ENCODE results near the gene B4GALNT2.

The B4GALNT2 gene

DNA sequence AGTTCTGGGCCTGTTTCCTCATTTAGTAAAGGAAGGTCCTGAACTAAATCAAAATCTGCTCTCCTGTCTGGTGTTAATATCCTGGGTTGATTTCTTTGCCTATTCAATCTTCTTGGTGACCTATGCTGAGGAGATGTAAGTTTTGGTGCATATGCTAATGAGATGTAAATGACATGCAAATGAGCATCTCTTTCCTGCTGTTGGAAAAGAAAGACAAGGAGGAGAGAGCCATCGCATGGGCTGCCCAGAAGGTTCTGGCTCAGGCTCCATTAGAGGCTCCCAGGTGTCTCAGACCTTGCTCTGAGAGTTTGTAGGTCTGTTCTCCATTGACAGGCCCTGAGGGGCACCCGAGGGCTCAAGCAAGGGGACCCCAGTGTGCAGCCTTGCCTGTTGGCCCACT is 81.3 kb downstream of the B4GALNT2 start (continued):
- TF ChIP-seq, protein P1, sequence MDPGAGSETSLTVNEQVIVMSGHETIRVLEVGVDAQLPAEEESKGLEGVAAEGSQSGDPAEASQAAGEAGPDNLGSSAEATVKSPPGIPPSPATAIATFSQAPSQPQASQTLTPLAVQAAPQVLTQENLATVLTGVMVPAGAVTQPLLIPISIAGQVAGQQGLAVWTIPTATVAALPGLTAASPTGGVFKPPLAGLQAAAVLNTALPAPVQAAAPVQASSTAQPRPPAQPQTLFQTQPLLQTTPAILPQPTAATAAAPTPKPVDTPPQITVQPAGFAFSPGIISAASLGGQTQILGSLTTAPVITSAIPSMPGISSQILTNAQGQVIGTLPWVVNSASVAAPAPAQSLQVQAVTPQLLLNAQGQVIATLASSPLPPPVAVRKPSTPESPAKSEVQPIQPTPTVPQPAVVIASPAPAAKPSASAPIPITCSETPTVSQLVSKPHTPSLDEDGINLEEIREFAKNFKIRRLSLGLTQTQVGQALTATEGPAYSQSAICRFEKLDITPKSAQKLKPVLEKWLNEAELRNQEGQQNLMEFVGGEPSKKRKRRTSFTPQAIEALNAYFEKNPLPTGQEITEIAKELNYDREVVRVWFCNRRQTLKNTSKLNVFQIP (CRISPR knock-in tag; IDR thresholded peaks at IDR 0.05; ENCODE audit: borderline replicate concordance, low read depth) = no peak
- TF ChIP-seq, protein P2, sequence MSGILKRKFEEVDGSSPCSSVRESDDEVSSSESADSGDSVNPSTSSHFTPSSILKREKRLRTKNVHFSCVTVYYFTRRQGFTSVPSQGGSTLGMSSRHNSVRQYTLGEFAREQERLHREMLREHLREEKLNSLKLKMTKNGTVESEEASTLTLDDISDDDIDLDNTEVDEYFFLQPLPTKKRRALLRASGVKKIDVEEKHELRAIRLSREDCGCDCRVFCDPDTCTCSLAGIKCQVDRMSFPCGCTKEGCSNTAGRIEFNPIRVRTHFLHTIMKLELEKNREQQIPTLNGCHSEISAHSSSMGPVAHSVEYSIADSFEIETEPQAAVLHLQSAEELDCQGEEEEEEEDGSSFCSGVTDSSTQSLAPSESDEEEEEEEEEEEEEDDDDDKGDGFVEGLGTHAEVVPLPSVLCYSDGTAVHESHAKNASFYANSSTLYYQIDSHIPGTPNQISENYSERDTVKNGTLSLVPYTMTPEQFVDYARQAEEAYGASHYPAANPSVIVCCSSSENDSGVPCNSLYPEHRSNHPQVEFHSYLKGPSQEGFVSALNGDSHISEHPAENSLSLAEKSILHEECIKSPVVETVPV (CRISPR knock-in tag; IDR thresholded peaks at IDR 0.05) = no peak
- TF ChIP-seq ZC3H10 (CRISPR knock-in tag; IDR thresholded peaks at IDR 0.05) (no peak), ESRRG (CRISPR knock-in tag; IDR thresholded peaks at IDR 0.05) (no peak), ISL1 (CRISPR knock-in tag; IDR thresholded peaks at IDR 0.05) (no peak)

DNA sequence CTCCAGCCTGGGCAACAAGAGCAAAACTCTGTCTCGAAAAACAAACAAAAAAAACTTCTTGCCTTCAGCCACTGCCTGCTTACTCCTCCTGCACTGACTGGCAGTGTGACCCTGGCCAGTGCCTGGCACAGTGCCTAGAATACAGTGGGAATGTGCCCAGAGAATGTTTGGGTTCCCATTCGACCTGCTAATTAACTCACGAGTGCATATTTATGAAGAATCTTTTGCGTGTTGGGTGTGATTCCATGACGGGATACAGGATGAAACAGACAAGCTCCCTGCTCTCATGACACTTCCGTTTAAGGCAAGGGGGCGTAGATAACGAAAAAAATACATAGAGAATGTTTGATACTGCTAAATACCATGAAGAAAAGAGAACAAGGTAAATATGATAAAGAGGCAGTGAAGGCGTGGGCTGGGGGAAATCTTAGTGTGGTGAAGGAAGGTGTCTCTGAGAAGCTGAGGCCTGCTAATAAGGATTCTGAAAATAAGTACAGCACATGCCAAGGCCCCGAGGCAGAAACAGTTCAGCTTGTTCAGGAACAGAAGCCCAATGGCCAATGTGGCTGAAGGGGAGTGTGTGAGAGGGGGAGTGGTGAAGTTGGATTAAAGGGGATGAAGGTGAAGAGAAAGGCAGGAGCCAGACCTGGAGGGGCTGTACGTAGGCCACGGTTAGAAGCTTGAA is 82.2 kb downstream of the B4GALNT2 start:
- ATAC-seq = no peak
- no peak for TF ChIP-seq BACH2 (CRISPR knock-in tag; IDR thresholded peaks at IDR 0.05; ENCODE audit: borderline replicate concordance)
- TF ChIP-seq RARB (CRISPR knock-in tag; IDR thresholded peaks at IDR 0.05) = no peak
- no peak for TF ChIP-seq ZNF565 (CRISPR knock-in tag; conservative IDR thresholded peaks at IDR 0.05; ENCODE audit: low read depth)
- TF ChIP-seq, protein P3, sequence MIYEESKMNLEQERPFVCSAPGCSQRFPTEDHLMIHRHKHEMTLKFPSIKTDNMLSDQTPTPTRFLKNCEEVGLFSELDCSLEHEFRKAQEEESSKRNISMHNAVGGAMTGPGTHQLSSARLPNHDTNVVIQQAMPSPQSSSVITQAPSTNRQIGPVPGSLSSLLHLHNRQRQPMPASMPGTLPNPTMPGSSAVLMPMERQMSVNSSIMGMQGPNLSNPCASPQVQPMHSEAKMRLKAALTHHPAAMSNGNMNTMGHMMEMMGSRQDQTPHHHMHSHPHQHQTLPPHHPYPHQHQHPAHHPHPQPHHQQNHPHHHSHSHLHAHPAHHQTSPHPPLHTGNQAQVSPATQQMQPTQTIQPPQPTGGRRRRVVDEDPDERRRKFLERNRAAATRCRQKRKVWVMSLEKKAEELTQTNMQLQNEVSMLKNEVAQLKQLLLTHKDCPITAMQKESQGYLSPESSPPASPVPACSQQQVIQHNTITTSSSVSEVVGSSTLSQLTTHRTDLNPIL (CRISPR knock-in tag; IDR thresholded peaks at IDR 0.05; ENCODE audit: low read depth) = no peak
- TF ChIP-seq, protein P4, sequence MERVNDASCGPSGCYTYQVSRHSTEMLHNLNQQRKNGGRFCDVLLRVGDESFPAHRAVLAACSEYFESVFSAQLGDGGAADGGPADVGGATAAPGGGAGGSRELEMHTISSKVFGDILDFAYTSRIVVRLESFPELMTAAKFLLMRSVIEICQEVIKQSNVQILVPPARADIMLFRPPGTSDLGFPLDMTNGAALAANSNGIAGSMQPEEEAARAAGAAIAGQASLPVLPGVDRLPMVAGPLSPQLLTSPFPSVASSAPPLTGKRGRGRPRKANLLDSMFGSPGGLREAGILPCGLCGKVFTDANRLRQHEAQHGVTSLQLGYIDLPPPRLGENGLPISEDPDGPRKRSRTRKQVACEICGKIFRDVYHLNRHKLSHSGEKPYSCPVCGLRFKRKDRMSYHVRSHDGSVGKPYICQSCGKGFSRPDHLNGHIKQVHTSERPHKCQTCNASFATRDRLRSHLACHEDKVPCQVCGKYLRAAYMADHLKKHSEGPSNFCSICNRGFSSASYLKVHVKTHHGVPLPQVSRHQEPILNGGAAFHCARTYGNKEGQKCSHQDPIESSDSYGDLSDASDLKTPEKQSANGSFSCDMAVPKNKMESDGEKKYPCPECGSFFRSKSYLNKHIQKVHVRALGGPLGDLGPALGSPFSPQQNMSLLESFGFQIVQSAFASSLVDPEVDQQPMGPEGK (CRISPR knock-in tag; IDR thresholded peaks at IDR 0.05; ENCODE audit: borderline replicate concordance) = no peak
- TF ChIP-seq, protein P5, sequence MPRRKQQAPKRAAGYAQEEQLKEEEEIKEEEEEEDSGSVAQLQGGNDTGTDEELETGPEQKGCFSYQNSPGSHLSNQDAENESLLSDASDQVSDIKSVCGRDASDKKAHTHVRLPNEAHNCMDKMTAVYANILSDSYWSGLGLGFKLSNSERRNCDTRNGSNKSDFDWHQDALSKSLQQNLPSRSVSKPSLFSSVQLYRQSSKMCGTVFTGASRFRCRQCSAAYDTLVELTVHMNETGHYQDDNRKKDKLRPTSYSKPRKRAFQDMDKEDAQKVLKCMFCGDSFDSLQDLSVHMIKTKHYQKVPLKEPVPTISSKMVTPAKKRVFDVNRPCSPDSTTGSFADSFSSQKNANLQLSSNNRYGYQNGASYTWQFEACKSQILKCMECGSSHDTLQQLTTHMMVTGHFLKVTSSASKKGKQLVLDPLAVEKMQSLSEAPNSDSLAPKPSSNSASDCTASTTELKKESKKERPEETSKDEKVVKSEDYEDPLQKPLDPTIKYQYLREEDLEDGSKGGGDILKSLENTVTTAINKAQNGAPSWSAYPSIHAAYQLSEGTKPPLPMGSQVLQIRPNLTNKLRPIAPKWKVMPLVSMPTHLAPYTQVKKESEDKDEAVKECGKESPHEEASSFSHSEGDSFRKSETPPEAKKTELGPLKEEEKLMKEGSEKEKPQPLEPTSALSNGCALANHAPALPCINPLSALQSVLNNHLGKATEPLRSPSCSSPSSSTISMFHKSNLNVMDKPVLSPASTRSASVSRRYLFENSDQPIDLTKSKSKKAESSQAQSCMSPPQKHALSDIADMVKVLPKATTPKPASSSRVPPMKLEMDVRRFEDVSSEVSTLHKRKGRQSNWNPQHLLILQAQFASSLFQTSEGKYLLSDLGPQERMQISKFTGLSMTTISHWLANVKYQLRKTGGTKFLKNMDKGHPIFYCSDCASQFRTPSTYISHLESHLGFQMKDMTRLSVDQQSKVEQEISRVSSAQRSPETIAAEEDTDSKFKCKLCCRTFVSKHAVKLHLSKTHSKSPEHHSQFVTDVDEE (CRISPR knock-in tag; IDR thresholded peaks at IDR 0.05) = no peak
- TF ChIP-seq ZNF8 (CRISPR knock-in tag; IDR thresholded peaks at IDR 0.05) = no peak
- TF ChIP-seq ZFP30 (CRISPR knock-in tag; IDR thresholded peaks at IDR 0.05) = no peak
- TF ChIP-seq ZC3H10 (CRISPR knock-in tag; IDR thresholded peaks at IDR 0.05) = no peak
- TF ChIP-seq SNAI2 (CRISPR knock-in tag; IDR thresholded peaks at IDR 0.05) = no peak
- TF ChIP-seq, protein P2 (CRISPR knock-in tag; IDR thresholded peaks at IDR 0.05) = no peak
- TF ChIP-seq OSR1 (CRISPR knock-in tag; IDR thresholded peaks at IDR 0.05) = no peak
- TF ChIP-seq ARNTL (CRISPR knock-in tag; IDR thresholded peaks at IDR 0.05; ENCODE audit: borderline replicate concordance, low read depth) = no peak
- TF ChIP-seq CSDC2 (CRISPR knock-in tag; IDR thresholded peaks at IDR 0.05) = no peak
- TF ChIP-seq TCF4 (CRISPR knock-in tag; IDR thresholded peaks at IDR 0.05; ENCODE audit: borderline replicate concordance) = no peak
- TF ChIP-seq ESRRG (CRISPR knock-in tag; IDR thresholded peaks at IDR 0.05) = no peak
- no peak for TF ChIP-seq ISL1 (CRISPR knock-in tag; IDR thresholded peaks at IDR 0.05)
- TF ChIP-seq ZFP3 (CRISPR knock-in tag; IDR thresholded peaks at IDR 0.05) = no peak
- TF ChIP-seq PPARA (CRISPR knock-in tag; IDR thresholded peaks at IDR 0.05; ENCODE audit: borderline replicate concordance) = no peak
